ENCODE data around the gene GBX1.

Gene GBX1

GRCh38 chr7:151114151-151115090, 53.1 kb downstream of the GBX1 start:
- DNase-seq, result peak; percentile 20

- peak; percentile 94 for DNase-seq
Measured at GRCh38 chr7:151113344-151114150, 53.9 kb downstream of the GBX1 start.

GRCh38 chr7:151110941-151111645, 56.4 kb downstream of the GBX1 start:
- peak; percentile 69 for DNase-seq

- no peak for DNase-seq
Measured at GRCh38 chr7:151110236-151110940, 57.1 kb downstream of the GBX1 start.

- DNase-seq, result peak; percentile 68
Measured at GRCh38 chr7:151109094-151110048, 58.1 kb downstream of the GBX1 start.

GRCh38 chr7:151107882-151108281, 59.6 kb downstream of the GBX1 start:
- DNase-seq, result no peak

- DNase-seq, result peak; percentile 94
Measured at GRCh38 chr7:151104411-151105235, 62.9 kb downstream of the GBX1 start.

GRCh38 chr7:151103973-151104372, 63.5 kb downstream of the GBX1 start:
- DNase-seq, result no peak

- no peak for DNase-seq
Measured at GRCh38 chr7:151102991-151103390, 64.5 kb downstream of the GBX1 start.

- DNase-seq, result no peak
Measured at GRCh38 chr7:151101621-151102396, 65.7 kb downstream of the GBX1 start.

- DNase-seq, result no peak
Measured at GRCh38 chr7:151100921-151101320, 66.6 kb downstream of the GBX1 start.

GRCh38 chr7:151099486-151100211, 67.8 kb downstream of the GBX1 start:
- no peak for DNase-seq
